Natural killer cell (primary cell): ENCODE results near the gene CUX1. TPM values are rescaled to one million over a fixed set of nuclear protein-coding genes. Genes with fewer than 3 reads are reported as not detected.

Experiments used
- ATAC-seq, 3 donors: fragments of 150-1000 bp in 2 of 3; fragments of 200-7000 bp in 1 of 3; cut with Tn5 transposase; 1 replicate in 1 of 3; 2 replicates in 2 of 3; pipeline ENCODE4 v1.10.0; 2021; ENCODE audit warnings: mild to moderate bottlenecking in 2 of 3, moderate library complexity in 2 of 3
- DNase-seq, 2 donors: peaks; one replicate each; pipeline versions ENCODE4 v3.0.0 to v3.0.0-alpha.2; 2013 to 2021; ENCODE audit warnings: mixed read lengths in 1 of 2
- H3K27ac ChIP-seq: one replicate; pipeline ENCODE4 v1.5.1; 2013; ENCODE audit warnings: mild to moderate bottlenecking, low read length
- H3K27me3 ChIP-seq: one replicate; pipeline ENCODE4 v1.6.1; 2013; ENCODE audit warnings: low read length; ENCODE audit not compliant: control insufficient read depth, insufficient read depth
- H3K36me3 ChIP-seq: one replicate; pipeline ENCODE4 v1.6.1; 2013; ENCODE audit warnings: low read length; ENCODE audit not compliant: control insufficient read depth, insufficient read depth
- H3K4me1 ChIP-seq: one replicate; pipeline ENCODE4 v1.6.1; 2013; ENCODE audit warnings: low read length; ENCODE audit not compliant: control insufficient read depth, insufficient read depth
- H3K4me3 ChIP-seq: one replicate; pipeline ENCODE4 v1.5.1; 2013; ENCODE audit warnings: low read length
- H3K9me3 ChIP-seq: one replicate; pipeline ENCODE4 v1.6.1; 2013; ENCODE audit warnings: low read length; ENCODE audit not compliant: control insufficient read depth, insufficient read depth
- H3K27ac Mint-ChIP-seq, 2 donors: one replicate each; pipeline ENCODE4 v1.8.0; 2022; ENCODE audit warnings: mild to moderate bottlenecking in 2 of 2, mixed read lengths in 2 of 2, moderate library complexity in 1 of 2
- H3K27me3 Mint-ChIP-seq, 2 donors: one replicate each; pipeline ENCODE4 v1.8.0; 2022; ENCODE audit warnings: low read depth in 2 of 2, mixed read lengths in 2 of 2
- H3K36me3 Mint-ChIP-seq: one replicate; pipeline ENCODE4 v1.8.0; 2022; ENCODE audit warnings: mixed read lengths
- H3K4me1 Mint-ChIP-seq, 2 donors: one replicate each; pipeline ENCODE4 v1.8.0; 2022; ENCODE audit warnings: mixed read lengths in 2 of 2
- H3K4me3 Mint-ChIP-seq: one replicate; pipeline ENCODE4 v1.8.0; 2022; ENCODE audit warnings: mild to moderate bottlenecking, moderate library complexity, mixed read lengths
- H3K9me3 Mint-ChIP-seq, 2 donors: one replicate each; pipeline ENCODE4 v1.8.0; 2022; ENCODE audit warnings: mixed read lengths in 2 of 2
- CTCF ChIP-seq: fragments of 200-600 bp; IDR thresholded peaks from one replicate; pipeline ENCODE4 v1.8.0; 2022; ENCODE audit warnings: antibody characterized with exemption
- WGBS: methylation state at CpG from one replicate; pipeline ENCODE4 v1.1.7; 2013; ENCODE audit warnings: missing lambda C conversion rate; ENCODE audit not compliant: insufficient coverage; 5-methylcytosine and 5-hydroxymethylcytosine counted together
- intact Hi-C: fragments of 100-400 bp; cut with micrococcal nuclease; formaldehyde crosslinking; loops from one replicate; pipeline ENCODE4 v1.14.2; 2022
- total RNA-seq, 4 donors: library from RNA; stranded (reverse); fragments of 120-200 nt in 1 of 4; gene quantifications; one replicate each; pipeline versions ENCODE4 v1.2.3 to v1.2.4, GENCODE V29; 2013 to 2022

CUX1 gene
- total RNA-seq, 3 donors from 2014 or later (not counting 1 experiment from before 2014, with no cell fraction given), result 59.8 to 77.4 (median 73.6) TPM

- Histone ChIP-seq H3K4me1 (no peaks in the 10 kb centered on the region), H3K9me3 (no peaks in the 10 kb centered on the region), H3K27ac (no peak overlapping the region), H3K36me3 (no peaks in the 10 kb centered on the region), H3K27me3 (no peaks in the 10 kb centered on the region), H3K4me3 (no peak overlapping the region)
- TF ChIP-seq CTCF, result no peak
- ATAC-seq, result no peak
- Mint-ChIP-seq H3K27me3 (no peaks in the 10 kb centered on the region), H3K27ac (no peak overlapping the region), H3K4me1 (peaks cover 6 to 12% of the 10 kb centered on the region in 2 donors), H3K9me3 (no peaks in the 10 kb centered on the region), H3K4me3 (no peak overlapping the region), H3K36me3 (no peaks in the 10 kb centered on the region)
- no peak for DNase-seq
- intact Hi-C loops, result no loop called here
- WGBS, result 93% methylated on average over 12 of the region's 12 CpGs
These were observed 201.4 kb downstream of the CUX1 start for GRCh38 chr7:102018876-102019275.

- Mint-ChIP-seq H3K27me3 (no peaks in the 10 kb centered on the region), H3K27ac (no peak overlapping the region), H3K4me3 (no peak overlapping the region), H3K36me3 (no peaks in the 10 kb centered on the region), H3K9me3 (no peaks in the 10 kb centered on the region), H3K4me1 (peaks cover 6 to 12% of the 10 kb centered on the region in 2 donors)
- DNase-seq (no peak), ATAC-seq (no peak)
- no peak overlapping the region for H3K4me3 ChIP-seq
- TF ChIP-seq CTCF, result no peak
- no peaks in the 10 kb centered on the region for H3K9me3 ChIP-seq
- H3K4me1 ChIP-seq, result no peaks in the 10 kb centered on the region
- H3K36me3 ChIP-seq, result no peaks in the 10 kb centered on the region
- no peaks in the 10 kb centered on the region for H3K27me3 ChIP-seq
- WGBS, result 99% methylated on average over 4 of the region's 7 CpGs
- H3K27ac ChIP-seq, result no peak overlapping the region
- intact Hi-C loops, result no loop called here
These were observed 202.0 kb downstream of the CUX1 start for GRCh38 chr7:102019461-102019860.

- H3K4me3 Mint-ChIP-seq, result no peak overlapping the region
- DNase-seq, result no peak
- no peaks in the 10 kb centered on the region for H3K36me3 Mint-ChIP-seq
- H3K27me3 Mint-ChIP-seq, result no peaks in the 10 kb centered on the region
- TF ChIP-seq CTCF, result no peak
- H3K4me1 ChIP-seq, result no peaks in the 10 kb centered on the region
- H3K9me3 ChIP-seq, result no peaks in the 10 kb centered on the region
- peaks cover 6 to 17% of the 10 kb centered on the region in 2 donors for H3K4me1 Mint-ChIP-seq
- H3K27me3 ChIP-seq, result no peaks in the 10 kb centered on the region
- intact Hi-C loops, result no loop called here
- ATAC-seq, result no peak
- no peak overlapping the region for H3K27ac ChIP-seq
- 98% methylated on average over 23 of the region's 24 CpGs for WGBS
- no peak overlapping the region for H3K27ac Mint-ChIP-seq
- no peak overlapping the region for H3K4me3 ChIP-seq
- H3K36me3 ChIP-seq, result no peaks in the 10 kb centered on the region
- no peaks in the 10 kb centered on the region for H3K9me3 Mint-ChIP-seq
These were observed 204.6 kb downstream of the CUX1 start for GRCh38 chr7:102021841-102022618.
